ENCODE results near the gene SOX18.
A peak's percentile ranks its signal among the peaks of the same experiment; 100 is the strongest.

Gene SOX18

DNA sequence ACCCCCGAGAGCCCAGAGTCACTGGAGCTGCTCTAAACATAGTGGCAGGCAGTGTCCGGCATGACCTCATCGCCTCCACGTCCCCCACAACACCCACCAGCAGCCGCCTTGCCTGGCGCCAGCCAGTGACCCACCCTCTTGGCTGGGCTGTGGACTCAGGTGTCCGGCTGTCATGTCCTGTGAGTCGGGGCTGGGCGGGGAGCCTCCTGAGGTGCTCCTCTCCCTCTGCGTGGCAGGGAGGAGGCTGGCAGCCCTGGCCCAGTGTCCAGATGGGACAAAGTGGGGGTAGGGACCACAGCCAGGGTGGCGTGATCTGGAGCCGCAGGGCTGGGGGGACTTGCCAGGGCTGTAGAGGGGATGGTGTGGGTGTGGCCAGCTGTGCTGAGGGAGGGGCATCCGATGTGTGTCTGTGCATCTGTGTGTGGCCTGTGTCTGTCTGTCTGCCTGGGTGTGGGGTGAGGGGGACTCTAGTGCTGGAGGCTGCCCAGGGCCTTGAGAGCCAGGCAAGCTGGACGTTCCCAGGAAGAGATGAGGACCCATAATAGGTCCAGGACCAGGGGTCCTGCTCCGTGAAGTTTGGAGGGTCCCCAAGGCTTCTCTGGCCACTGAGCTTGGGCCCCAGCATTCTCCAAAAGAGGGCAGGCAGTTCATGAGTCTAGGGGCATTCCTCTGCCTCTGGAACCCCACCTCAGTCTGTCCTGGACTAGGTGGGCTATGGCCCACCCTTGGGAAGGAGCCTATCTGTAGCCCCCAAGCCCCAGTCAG, 2.3 kb upstream of the SOX18 start:
- no peak for DNase-seq

DNA sequence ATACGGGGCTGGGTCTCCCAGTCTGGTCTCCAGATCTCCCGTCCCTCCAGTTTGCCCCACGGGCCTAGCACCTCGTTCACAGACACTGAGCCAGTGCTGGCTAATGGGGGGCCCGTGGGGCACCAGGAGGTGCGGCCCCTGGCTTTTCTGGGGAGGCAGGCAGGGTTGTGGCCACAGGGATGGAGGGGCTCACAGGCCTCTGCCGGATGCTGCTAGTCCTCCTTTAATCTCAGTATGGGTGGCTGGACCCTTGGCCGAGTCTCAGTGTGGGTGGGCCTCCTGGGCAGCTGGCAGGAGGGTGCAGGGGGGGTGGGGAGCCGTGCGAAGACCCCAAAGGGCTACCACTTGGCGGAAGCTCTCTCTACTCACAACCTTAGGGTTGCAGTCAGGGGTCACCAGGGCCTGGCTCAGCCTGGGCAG, 1.6 kb upstream of the SOX18 start:
- no peak for DNase-seq

DNA sequence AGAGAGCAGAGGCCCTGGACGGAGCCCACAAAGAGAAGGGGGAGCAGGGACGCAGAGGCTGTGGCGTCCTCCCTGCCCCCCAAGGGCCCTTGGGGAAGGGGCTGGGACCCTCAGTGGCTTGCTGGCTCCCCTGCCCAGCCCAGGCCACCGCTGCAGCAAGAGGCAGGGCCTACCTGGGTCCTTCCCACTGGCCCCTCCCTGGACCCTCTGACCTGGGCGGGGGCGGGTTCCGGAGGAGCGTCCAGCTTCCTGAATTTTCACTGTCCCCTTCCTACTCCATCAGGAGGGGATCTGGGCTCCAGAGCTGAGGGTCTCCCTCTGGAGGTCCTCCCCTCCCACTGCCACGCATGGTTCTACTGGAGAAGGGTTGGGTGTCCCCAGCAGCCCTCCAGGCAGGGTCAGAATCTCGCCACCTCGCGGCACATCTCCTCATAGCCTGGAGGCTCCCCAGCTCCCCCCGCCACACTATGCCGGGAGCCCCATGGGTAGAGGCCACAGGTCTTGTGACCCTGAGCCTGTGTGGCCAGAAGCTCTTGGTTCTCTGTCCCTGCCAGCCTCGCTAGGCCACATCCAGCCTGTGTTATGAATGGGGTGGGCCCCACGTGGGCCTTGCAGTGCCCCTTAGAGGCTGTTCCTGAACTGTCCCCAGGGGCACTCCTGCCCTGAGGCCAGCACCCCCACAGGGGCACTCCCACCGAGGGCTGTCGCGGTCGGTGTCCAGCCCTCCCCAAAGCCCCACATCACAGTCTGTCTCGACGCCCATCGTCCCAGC, 1.0 kb upstream of the SOX18 start:
- no peak for DNase-seq

DNA sequence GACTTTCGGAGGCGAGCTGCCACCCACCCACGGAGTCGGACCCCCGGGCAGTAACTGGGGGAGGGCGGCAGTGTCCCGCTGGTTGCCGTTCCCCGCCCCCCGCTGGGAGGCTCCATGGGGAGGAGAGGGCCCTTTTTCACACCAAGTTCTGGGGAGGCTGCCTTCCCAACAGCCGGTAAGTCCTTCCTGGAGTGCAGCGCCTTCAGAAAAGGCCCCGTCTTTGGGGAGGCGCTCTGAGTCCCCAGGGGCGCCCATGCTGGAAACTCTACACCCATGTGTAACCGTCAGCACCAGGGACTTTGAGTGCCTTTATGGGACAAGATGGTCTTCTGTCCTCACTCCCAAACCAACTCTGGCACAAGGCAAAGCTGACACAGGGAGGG, 430 bp upstream of the SOX18 start:
- no peak for DNase-seq

DNA sequence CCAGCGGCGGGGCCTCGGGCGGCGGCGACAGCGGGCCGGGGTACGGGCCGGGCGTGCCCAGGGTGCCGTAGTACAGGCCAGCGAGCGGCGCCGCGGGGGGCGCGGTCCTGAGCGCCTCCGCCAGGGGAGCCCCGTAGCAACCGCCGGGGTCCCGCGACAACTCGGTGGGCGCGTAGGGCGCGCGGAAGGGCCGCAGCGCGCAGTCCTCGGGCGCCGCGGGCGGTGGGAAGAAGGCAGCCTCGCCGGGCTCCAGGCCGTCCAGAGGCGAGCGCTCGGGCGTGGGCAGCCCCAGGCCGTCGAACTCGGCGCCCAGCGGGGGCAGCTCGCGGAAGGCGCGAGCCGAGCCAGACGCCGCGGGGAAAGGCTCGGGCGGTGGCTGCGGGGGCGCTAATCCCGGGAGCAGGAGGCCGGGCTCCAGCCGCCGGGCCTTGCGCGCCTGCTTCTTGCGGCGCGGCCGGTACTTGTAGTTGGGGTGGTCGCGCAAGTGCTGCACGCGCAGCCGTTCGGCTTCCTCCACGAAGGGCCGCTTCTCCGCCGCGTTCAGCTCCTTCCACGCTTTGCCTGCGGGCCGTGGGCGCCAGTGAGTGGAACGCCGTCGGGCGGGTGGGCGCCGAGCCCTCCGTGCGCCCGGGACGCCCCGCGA, 916 bp downstream of the SOX18 start:
- DNase-seq, result no peak

DNA sequence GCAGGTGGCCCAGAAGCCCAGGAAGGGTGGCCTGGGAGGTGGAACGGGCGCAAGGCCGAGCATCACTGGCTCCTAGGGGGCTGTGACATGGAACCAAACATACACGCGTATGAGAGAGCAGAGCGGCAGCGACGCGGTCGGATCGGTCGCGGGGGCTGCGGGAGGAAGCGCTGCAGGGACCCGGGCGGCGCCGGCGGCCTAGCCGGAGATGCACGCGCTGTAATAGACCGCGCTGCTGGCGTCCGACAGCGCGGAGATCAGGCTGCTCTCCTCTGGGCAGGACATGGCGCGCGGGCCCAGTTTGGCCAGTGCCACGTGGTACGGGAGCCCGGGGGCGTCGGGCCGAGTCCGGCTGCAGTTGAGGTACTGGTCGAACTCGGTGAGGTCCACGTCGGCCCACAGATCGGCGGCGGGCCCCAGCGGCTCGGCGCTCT, 1.5 kb downstream of the SOX18 start:
- DNase-seq, result no peak

DNA sequence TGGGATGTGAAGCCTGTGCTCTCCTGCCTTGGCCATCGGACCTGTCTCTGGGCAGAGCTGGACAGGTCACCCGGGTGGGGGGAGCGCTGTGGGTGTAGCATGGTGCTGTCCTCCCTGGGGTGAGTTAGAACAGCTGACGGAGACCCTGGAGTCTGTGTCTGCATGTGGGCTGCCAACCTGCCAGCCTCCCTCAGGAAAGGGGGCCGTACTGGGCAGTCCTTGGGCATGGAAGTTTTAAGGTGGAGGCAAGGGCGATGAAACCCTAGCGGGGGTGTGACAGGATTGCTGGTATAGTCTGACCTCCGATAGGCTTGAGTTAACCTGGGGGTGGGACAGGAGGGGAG, 2.4 kb downstream of the SOX18 start:
- no peak for DNase-seq

DNA sequence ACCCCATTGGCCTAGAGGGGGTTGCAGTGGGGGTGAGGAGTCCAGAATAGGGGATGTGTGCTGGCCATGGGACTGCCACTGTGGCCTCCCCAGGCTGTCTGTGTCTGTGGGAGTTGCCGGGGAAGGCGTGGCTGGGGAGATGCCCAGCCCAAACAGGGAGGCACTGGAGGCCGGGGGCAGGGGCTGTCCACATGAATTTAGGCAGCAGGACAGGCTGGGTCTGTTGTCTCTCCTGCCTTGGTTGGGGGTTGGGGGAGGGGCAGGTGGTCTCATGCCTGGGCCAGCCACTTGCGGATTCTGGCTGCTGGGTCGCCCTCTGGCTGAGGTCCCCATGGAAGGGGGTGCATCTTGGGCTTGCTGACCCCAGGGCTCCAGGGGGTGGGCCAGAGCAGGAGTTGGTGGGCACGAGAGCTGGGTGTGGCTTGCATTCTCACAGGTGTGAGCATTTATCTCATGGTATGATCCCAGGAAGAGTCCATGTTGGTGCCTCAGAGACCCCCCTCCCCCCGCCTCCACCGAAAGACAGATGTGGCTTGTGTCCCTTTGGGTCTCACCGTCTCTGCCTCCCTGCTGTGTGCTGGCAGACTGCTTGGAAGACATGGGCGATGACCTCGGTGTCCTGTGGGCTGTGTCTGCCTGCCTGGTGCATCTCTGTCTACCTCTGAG, 4.0 kb downstream of the SOX18 start:
- no peak for DNase-seq

DNA sequence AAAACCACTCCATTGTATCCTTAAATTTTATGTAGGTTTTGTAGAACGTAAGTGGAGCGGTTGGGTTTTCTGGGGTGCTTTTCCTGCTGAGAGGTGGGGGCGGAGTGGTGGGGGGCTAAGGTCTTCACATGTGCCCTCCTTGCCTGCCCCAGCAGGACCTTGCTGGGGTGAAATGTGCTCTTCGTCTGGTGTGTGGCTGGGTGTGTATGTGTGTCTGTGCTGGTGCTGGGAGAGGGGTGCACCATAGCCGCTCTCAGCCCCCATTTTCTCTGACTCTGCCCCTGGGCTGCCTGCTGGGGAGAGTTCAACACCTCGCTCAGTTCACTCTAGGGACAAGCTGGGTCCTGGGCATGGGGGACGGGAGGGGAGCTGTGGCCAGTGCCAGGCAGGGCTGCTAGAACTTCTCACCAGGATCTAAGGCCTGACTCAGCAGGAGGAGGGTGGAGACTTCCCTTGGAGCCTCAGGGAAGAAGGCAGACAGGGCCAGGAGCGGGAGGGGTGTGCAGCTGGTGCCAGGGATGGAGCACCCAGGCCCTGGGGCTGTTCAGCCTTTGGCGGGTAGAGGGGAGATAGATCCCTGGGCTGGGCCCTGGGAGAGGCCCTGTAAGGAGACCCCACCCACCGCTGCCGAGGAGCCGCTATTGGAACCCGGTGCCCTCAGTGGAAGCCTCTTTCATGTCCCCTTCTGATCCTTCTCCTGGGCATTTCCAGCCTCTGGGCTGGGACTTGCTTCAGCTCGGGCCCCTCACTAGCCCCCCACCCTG, 4.8 kb downstream of the SOX18 start:
- DNase-seq, result peak; percentile 91

DNA sequence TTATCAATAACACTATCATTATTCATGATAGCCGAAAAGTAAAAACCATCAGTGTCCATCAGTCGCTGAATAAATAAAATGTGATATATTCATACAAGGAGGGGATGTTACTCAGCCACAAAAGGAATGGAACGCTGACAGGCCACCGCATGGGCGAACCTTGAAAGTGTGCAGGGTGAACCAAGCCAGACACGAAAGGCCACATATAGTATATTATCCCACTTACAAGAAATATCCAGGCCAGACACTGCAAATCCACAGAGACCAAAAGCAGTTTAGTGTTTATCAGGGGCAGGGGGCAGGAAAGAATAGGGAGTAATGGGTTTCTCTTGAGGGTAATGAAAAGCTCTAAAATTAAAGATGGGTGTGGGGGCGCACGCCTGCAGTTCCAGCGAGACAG, 5.7 kb downstream of the SOX18 start:
- DNase-seq, result no peak

DNA sequence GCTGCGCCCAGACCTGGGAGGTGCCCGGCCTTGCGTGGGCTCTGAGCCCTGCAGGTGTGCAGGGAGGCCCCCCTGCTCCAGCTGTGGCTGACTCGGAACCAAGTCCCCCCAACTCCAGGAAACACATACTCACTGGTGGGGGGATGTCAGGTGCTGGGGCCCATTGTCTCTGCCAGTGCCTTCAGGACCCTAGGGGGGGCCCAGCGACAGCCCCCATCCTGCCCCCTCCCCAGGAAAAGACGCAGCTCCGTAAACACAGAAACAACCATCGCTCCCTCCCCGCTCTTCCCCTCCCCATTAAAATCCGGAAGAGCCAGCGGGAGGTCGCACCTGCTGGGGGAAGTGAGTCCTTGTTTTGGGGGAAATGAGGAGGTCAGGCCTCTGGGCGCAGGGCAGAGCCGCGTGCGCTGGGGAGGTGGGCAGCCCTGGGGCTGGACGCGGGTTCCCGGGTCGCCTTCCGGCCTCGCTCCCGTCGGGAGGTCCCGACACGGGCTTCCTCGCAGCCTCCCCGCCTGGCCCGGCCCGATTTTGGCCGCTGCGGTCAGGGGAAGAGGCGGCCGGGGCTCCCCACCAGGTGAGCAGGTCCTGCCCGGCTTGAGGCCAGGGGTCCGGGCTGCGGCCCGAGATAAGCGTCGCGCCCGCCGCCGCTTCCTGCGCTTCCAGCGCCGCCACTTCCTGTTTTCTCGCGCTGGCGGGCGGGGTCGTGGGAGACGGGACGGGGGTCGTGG, 7.2 kb downstream of the SOX18 start:
- DNase-seq, result no peak

DNA sequence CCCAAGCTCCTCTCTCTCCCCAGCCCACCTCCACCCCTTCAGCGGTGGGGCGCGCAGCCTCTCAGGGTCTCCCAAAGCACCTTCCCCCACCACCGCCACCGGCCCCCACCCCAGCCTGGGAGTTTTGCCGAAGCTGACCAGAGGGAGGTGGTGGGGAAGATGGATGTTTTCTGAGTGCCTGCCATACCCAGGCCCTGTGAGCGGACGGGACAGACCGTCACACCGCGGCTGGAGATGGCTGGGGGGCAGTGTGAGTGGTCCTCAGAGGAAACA, 7.7 kb downstream of the SOX18 start:
- no peak for DNase-seq

DNA sequence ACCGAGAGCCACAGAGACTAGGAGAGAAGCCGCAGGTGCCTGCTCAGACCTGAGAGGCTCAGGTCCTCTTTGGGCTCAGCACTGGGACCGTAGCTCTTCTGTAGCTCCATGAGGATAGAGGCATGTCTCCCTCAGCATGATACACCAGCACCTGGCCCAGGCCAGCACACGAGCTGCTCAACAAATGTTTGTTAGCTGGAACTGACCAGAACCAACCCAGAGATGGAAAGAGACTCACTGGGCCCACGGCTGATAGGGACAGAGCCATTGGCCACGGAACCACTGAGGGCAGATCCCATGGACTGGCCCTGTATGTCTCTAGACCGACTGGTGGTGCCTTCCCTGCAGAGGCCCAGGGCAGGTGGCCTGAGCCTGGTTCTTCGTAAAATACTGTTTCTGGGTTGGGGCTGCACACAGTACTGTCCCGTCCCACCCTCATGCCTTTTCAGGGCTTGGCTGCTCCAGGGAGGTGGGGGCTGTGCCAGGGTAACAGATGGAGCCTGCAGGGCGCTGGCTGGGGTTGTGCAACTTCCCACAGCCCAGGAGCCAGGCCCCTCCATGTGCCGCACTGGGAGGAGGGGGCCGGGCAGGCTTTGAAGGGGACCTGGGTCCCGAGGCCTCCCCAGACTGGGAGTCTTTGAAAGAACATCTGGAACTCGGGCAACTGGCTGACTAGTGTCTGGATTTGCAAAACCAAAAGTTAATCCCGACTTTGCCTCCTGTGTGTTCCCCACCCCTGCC, 8.2 kb downstream of the SOX18 start:
- DNase-seq, result no peak

DNA sequence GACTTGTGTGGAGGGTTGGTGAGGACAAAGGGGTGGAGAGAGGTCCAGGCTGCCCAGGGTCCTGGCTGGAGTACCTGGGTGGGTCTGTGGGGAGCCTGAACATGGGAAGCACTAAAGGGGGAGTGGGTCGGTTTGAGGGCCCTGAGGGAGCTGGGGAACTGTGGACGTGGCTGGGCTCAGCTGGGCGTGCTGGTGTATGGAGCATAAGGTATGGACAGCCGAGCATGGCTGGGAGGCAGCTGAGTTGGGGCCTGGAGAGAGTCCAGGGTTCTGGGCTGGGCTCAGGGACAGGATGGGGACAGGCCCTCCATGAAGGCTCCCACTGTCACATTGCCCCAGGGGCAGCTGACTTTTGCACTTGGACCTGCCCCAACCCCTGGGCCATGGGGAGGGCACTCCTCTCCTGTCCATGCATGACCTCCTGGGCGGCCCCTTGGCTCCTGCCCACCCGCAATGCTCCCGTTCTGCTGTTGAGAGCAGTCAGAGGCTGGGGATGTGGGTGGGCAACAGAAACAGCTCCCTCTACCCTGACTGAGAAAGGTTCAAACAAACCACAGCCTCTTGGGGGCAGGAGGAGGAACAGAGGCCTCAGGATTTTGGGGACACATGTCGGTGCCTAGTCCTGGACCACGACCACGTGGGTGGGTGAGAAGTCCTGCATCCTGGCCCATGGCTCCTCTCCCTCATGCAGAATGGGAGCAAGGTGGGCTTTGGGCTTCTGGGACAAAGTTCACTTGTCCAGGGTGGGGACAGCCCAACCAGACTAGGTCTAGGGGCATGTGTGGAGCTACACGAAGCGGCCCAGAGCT, 9.0 kb downstream of the SOX18 start:
- no peak for DNase-seq

DNA sequence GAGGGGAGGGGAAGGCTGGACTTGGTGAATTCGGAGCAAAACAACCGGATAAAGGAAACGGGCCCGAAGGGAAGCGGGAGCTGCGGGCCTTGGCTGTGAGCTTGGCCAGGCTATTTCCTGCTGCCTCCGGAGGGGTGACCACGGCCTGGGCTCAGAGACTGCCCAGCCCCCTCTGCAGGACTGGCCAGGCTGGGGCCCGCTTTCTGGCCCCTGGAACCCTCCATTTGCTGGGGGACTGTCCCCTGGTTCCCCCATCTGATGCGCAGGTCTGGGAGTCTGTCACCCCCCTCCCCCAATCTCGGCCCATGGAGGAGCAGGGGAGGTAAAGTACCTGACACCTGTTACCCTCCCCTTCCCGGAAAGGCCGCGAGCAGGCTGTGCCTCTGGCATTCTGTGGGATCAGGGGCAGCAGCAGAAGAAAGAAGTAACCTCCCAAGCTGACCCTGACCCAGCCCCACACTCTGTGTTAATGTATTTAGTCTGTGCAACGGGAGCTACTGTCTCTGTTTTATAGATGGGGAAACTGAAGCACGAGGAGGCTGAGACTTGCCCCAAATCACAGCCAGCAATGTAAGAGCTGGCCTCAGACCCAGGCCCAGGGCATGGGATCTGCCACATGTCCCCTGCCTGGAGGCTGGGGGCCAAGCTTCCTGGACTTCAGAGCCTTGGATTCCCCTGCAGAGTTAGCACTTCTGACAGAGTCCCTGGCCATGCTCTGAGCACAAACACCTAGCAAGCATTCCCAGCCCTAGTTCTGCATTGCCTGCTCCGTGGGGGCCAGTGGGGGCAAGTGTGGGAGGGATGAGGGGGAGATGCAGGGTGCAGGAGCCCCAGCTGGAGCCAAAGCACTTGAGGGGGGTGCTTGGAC, 9.9 kb downstream of the SOX18 start:
- peak; percentile 77 for DNase-seq

DNA sequence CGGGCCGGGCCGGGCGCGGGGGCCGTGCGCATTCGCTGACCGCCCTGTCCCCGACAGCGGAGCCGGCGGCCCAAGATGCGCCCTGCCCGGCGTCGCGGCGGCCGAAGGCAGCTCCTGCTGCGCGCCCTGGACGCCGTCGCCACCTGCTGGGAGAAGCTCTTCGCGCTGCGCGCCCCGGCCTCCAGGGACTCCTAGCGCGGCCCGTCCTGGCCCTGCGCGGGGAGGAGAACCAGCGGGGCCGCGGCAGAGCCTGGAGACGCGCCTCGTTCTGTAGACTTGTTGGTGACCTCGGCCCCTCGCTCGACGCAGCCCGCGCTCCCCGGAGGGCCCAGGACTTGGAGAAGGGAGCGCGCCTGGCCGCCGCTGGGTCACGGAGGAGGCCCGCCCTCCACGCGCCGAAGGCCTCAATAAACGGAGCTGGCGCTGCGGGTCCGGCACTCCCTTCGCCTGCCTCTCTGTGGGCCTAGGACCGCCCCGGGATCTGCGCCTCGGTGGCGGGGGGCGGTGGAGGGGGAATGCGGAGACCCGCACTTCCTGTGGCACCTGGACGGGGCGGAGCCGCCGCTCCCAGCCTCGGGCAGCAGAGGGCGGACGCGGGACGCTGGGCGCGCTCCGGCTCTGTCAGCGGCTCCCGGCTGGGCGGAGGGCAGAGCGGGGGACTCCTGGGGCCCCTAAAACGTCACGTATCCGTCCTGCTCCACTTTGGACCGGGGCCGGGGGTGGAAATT, 10.7 kb downstream of the SOX18 start:
- DNase-seq, result peak; percentile 99

DNA sequence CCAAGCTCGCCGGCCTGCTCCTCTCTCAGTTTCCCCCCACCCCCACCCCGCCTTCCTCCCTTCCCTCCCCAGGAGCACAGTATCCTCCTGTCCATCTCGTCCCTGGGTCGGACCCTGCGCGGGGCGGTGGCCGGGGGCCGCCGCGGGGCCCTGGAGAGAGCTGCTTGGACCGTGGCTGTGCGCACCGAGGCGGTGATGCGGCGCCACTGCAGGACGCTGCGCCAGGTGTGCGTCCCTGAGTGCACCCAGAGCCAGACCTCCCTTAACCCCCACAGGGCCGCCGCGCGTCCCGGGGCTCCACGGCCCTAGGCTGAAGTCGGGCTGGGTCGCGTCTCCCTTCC, 11.2 kb downstream of the SOX18 start:
- no peak for DNase-seq

DNA sequence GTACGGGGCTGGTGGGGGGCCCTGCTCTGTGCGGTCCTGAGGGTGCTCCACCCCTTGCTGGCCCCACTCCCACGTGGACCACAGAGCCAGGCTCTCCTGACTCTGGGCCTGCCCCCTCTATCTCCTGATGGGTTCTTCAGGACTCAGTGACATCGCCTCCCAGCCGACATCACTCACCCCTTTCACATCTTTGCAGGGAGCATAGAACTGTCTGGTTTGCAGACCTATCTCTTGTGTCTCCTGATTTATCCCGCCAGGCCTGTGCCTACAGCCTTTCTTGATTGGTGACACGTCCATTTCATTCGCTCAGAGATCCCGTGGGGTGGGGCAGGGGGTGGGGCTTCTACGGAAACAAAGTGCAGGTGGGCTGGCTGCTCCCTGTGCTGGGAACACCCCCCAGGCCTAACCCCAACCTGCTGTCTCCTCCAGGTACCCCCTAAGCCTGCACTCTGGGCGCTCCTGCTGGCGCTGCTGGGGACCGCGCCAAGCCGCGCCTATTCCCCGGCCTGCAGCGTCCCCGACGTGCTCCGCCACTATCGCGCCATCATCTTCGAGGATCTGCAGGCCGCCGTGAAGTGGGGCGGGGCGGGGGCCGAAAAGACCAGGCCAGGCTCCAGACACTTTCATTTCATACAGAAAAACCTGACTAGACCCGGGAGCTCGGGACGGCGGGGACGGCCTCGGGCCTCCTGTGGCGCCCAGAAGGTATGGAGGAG, 11.8 kb downstream of the SOX18 start:
- DNase-seq, result no peak

DNA sequence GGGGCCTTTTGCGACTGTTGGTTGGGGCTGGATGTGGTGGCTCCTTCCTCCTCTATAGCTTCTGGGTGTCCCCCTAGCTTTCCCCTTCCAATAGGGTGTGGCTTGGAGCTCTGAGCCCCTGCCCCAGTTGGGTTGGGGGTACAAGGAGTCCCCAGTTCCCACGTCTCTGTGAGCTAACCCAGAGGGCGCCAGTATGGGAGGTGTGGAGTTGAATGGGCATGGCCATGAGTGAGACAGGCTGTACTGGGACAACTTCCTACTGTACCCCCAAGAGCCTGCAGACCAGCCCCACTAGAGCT, 12.3 kb downstream of the SOX18 start:
- no peak for DNase-seq
